Body of pancreas (tissue), 4 donors: ENCODE results near the gene ATP1B2. TPM values are rescaled to one million over a fixed set of nuclear protein-coding genes. Genes with fewer than 3 reads are reported as not detected.

Experiments used
- ATAC-seq: fragments of 150-250 bp; one replicate; pipeline ENCODE4 v1.9.1; 2016
- DNase-seq, 4 donors: peaks; one replicate each; pipeline ENCODE4 v3.0.0-alpha.2; 2019
- H3K27ac ChIP-seq, 4 donors: fragments of 200-600 bp; sonication (generic); 1 replicate in 3 of 4; 2 replicates in 1 of 4; pipeline versions ENCODE4 v1.5.1 to v1.6.1; 2016 to 2019; ENCODE audit warnings: mild to moderate bottlenecking in 1 of 4, mixed read lengths in 1 of 4, moderate library complexity in 1 of 4
- H3K27me3 ChIP-seq, 2 donors: fragments of 200-600 bp; sonication (generic); one replicate each; pipeline ENCODE4 v1.6.0; 2016; ENCODE audit warnings: mild to moderate bottlenecking in 1 of 2
- H3K36me3 ChIP-seq, 2 donors: fragments of 200-600 bp; sonication (generic); replicated peaks in 1 of 2; 2 replicates each; pipeline ENCODE4 v1.5.1; 2016; ENCODE audit warnings: low read depth in 2 of 2; ENCODE audit not compliant: insufficient read depth in 1 of 2
- H3K4me1 ChIP-seq: fragments of 200-600 bp; sonication (generic); one replicate; pipeline ENCODE4 v1.6.0; 2016
- H3K4me3 ChIP-seq, 2 donors: fragments of 200-600 bp; sonication (generic); 1 replicate in 1 of 2; 2 replicates in 1 of 2; pipeline ENCODE4 v1.5.1; 2016 to 2019
- H3K9me3 ChIP-seq, 3 donors: fragments of 200-600 bp; sonication (generic); 1 replicate in 2 of 3; 2 replicates in 1 of 3; pipeline ENCODE4 v1.5.1; 2016
- POLR2A ChIP-seq, 3 donors: fragments of 450-650 bp; IDR thresholded peaks; one replicate each; pipeline ENCODE4 v1.6.1; 2016; ENCODE audit warnings: antibody characterized with exemption in 3 of 3, mild to moderate bottlenecking in 2 of 3
- WGBS, 2 donors: methylation state at CpG; one replicate each; pipeline ENCODE4 v1.1.5; 2017; 5-methylcytosine and 5-hydroxymethylcytosine counted together
- intact Hi-C: fragments of 100-400 bp; cut with DNase I; formaldehyde crosslinking; loops from one replicate; pipeline ENCODE4 v1.15.1; 2023
- total RNA-seq, 2 donors: library from RNA; depleted of rRNA; stranded (reverse); fragments of >200 nt; gene quantifications; one replicate each; pipeline ENCODE4 v1.1.0, GENCODE V29; 2016
- TF ChIP-seq, protein P1 (sequence below), 7 experiments: fragments of 450-650 bp in 4 of 7; fragments of 200-600 bp in 3 of 7; sonication (generic) in 3 of 7; IDR thresholded peaks; one replicate each; pipeline ENCODE4 v1.5.1; 2016 to 2019; ENCODE audit warnings: antibody characterized with exemption in 7 of 7

Gene ATP1B2
- total RNA-seq, 2 donors from 2014 or later, result 0.78 to 1.3 TPM

GRCh38 chr17:7651665-7652387 lies 1.1 kb downstream of the ATP1B2 start:
- H3K36me3 ChIP-seq, result no peaks in the 10 kb centered on the region
- H3K27me3 ChIP-seq, result peaks cover 0 to 13% of the 10 kb centered on the region in 2 donors
- no peak overlapping the region for H3K27ac ChIP-seq
- WGBS, 2 donors, result 30 to 60% methylated on average over 4 to 11 of the region's 54 CpGs
- H3K9me3 ChIP-seq, result no peaks in the 10 kb centered on the region
- intact Hi-C loops, result no loop called here
- ATAC-seq (no peak), DNase-seq (peak in 1 of 4 donors; percentile 18)
- H3K4me1 ChIP-seq, result peaks cover 21% of the 10 kb centered on the region
- TF ChIP-seq POLR2A (IDR thresholded peaks at IDR 0.05), result no peak
- TF ChIP-seq, protein P1, sequence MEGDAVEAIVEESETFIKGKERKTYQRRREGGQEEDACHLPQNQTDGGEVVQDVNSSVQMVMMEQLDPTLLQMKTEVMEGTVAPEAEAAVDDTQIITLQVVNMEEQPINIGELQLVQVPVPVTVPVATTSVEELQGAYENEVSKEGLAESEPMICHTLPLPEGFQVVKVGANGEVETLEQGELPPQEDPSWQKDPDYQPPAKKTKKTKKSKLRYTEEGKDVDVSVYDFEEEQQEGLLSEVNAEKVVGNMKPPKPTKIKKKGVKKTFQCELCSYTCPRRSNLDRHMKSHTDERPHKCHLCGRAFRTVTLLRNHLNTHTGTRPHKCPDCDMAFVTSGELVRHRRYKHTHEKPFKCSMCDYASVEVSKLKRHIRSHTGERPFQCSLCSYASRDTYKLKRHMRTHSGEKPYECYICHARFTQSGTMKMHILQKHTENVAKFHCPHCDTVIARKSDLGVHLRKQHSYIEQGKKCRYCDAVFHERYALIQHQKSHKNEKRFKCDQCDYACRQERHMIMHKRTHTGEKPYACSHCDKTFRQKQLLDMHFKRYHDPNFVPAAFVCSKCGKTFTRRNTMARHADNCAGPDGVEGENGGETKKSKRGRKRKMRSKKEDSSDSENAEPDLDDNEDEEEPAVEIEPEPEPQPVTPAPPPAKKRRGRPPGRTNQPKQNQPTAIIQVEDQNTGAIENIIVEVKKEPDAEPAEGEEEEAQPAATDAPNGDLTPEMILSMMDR (IDR thresholded peaks at IDR 0.05), result no peak
- H3K4me3 ChIP-seq, result no peak overlapping the region

GRCh38 chr17:7652388-7653356 lies 1.9 kb downstream of the ATP1B2 start:
- no peak for ATAC-seq
- H3K4me1 ChIP-seq, result peaks cover 21% of the 10 kb centered on the region
- intact Hi-C loops, result no loop called here
- H3K4me3 ChIP-seq, result no peak overlapping the region
- peaks cover 0 to 13% of the 10 kb centered on the region in 2 donors for H3K27me3 ChIP-seq
- DNase-seq, result no peak
- 65 to 66% methylated on average over 12 of the region's 12 CpGs for WGBS, 2 donors
- TF ChIP-seq, protein P1 (IDR thresholded peaks at IDR 0.05), result no peak
- no peak for TF ChIP-seq POLR2A (IDR thresholded peaks at IDR 0.05)
- no peaks in the 10 kb centered on the region for H3K36me3 ChIP-seq
- H3K9me3 ChIP-seq, result no peaks in the 10 kb centered on the region
- H3K27ac ChIP-seq, result no peak overlapping the region

GRCh38 chr17:7654832-7655540 lies 4.3 kb downstream of the ATP1B2 start:
- H3K4me1 ChIP-seq, result peaks cover 20% of the 10 kb centered on the region
- H3K9me3 ChIP-seq, result no peaks in the 10 kb centered on the region
- ATAC-seq (no peak), DNase-seq (no peak)
- intact Hi-C loops, result no loop called here
- H3K27me3 ChIP-seq, result peaks cover 0 to 13% of the 10 kb centered on the region in 2 donors
- 86 to 87% methylated on average over 16 of the region's 16 CpGs for WGBS, 2 donors
- no peaks in the 10 kb centered on the region for H3K36me3 ChIP-seq
- H3K27ac ChIP-seq, result no peak overlapping the region
- no peak for TF ChIP-seq POLR2A (IDR thresholded peaks at IDR 0.05)
- TF ChIP-seq, protein P1 (IDR thresholded peaks at IDR 0.05), result no peak
- no peak overlapping the region for H3K4me3 ChIP-seq

DNA sequence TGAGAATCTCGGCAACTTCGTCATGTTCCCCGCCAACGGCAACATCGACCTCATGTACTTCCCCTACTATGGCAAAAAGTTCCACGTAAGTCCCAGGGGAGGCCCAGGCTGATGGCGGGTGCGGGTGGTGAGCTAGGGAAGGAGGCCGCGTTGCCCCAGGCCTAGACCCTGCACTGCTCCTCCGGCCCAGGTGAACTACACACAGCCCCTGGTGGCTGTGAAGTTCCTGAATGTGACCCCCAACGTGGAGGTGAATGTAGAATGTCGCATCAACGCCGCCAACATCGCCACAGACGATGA lies 4.8 kb downstream of the ATP1B2 start:
- 86 to 89% methylated on average over 13 to 17 of the region's 17 CpGs for WGBS, 2 donors
- intact Hi-C loops, result no loop called here

More for the DNA sequence above, 4.8 kb downstream of the ATP1B2 start:
- no peak for TF ChIP-seq POLR2A (IDR thresholded peaks at IDR 0.05)
- ATAC-seq (no peak), DNase-seq (no peak)
- Histone ChIP-seq H3K4me1 (peaks cover 15% of the 10 kb centered on the region), H3K4me3 (no peak overlapping the region), H3K27ac (no peak overlapping the region), H3K27me3 (peaks cover 0 to 12% of the 10 kb centered on the region in 2 donors), H3K36me3 (no peaks in the 10 kb centered on the region), H3K9me3 (no peaks in the 10 kb centered on the region)
